OCI-LY1 (cell line): ENCODE results near the gene TNNT1.

Source experiments
- EZH2 ChIP-seq: fragments of 200-600 bp; sonication (generic), shearing (Covaris generic); IDR thresholded peaks from 2 replicates; pipeline ENCODE4 v1.8.0; 2017; ENCODE audit warnings: borderline replicate concordance, mixed run types, mild to moderate bottlenecking, antibody characterized with exemption, low read length, moderate library complexity, mixed read lengths
- TF ChIP-seq, protein P1 (sequence below): fragments of 200-600 bp; sonication (generic), shearing (Covaris generic); IDR thresholded peaks from 2 replicates; pipeline ENCODE4 v1.5.1; 2017; ENCODE audit warnings: mild to moderate bottlenecking, antibody characterized with exemption, low read length, moderate library complexity, mixed read lengths

DNA sequence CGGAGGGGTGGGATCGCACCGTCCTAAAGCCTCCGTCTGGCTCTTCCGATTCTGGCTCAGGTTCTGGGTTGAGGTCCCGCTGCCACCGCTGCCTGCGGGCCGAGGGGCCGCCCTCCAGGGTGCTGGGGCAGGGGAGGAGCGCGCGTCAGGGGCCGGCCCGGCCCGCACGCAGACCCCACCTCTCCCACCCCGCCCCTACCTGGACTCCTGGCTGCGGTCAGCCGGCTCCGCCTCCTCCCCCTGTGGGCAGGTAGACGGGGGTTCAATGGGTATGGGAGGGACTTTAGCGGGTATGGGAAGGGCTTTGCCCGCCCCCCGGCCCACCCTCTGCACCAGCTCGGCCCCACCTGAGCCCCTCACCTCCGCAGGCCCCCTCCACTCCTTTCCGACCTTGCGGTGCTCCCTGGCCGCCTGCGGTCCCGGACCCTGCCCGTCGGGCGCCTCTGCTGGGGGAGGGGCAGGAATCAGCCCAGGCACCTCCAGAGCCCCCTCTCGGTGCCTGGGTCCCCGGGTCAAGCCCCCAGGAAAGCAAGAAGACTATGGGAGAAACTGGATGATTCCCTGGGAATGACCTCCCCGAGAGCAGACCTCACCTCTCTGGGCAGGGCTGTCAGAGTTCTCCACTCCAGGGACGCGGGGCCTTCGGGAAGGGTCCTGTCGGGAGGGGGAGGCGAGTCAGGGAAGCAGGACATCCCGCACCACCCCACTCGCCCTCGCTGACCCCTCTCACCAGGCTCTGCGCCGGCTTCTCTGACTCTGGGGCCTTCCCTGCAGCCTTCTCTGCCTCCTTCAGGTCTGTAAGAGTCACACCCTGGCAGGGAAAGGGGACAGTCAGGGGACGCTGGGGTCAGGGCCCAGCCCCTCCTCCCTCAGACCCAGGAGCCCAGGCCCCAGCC lies 56.3 kb downstream of the TNNT1 start:
- TF ChIP-seq, protein P1, sequence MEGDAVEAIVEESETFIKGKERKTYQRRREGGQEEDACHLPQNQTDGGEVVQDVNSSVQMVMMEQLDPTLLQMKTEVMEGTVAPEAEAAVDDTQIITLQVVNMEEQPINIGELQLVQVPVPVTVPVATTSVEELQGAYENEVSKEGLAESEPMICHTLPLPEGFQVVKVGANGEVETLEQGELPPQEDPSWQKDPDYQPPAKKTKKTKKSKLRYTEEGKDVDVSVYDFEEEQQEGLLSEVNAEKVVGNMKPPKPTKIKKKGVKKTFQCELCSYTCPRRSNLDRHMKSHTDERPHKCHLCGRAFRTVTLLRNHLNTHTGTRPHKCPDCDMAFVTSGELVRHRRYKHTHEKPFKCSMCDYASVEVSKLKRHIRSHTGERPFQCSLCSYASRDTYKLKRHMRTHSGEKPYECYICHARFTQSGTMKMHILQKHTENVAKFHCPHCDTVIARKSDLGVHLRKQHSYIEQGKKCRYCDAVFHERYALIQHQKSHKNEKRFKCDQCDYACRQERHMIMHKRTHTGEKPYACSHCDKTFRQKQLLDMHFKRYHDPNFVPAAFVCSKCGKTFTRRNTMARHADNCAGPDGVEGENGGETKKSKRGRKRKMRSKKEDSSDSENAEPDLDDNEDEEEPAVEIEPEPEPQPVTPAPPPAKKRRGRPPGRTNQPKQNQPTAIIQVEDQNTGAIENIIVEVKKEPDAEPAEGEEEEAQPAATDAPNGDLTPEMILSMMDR = no peak
- TF ChIP-seq EZH2 = no peak
